GM23248 (cell line): Measurements from ENCODE around the gene C1GALT1. TPM values are rescaled to one million over a fixed set of nuclear protein-coding genes. Genes with fewer than 3 reads are reported as not detected.
"Not testable (repeated sequence)": the region's sequence is repeated elsewhere in the genome, so short reads cannot be mapped to it uniquely, and the experiment has no call there.

Source experiments
- DNase-seq: peaks from one replicate; pipeline ENCODE4 v3.0.0-alpha.2; 2015
- H2AFZ ChIP-seq: fragments of 200-600 bp; sonication (generic); 2 replicates; pipeline ENCODE4 v1.6.1; 2016; ENCODE audit warnings: antibody characterized with exemption
- H3F3A ChIP-seq: fragments of 200-600 bp; sonication (generic); 2 replicates; pipeline ENCODE4 v1.6.1; 2016; ENCODE audit warnings: mild to moderate bottlenecking, antibody characterized with exemption, mixed run types; ENCODE audit not compliant: insufficient read depth
- H3K27ac ChIP-seq: fragments of 200-600 bp; sonication (generic); 2 replicates; pipeline ENCODE4 v1.5.1; 2016; ENCODE audit warnings: mild to moderate bottlenecking
- H3K27me3 ChIP-seq: fragments of 200-600 bp; sonication (generic); replicated peaks from 2 replicates; pipeline ENCODE4 v1.6.1; 2016; ENCODE audit warnings: mild to moderate bottlenecking; ENCODE audit not compliant: insufficient read depth
- H3K36me3 ChIP-seq: fragments of 200-600 bp; sonication (generic); 2 replicates; pipeline ENCODE4 v1.6.1; 2016; ENCODE audit warnings: low read depth, mild to moderate bottlenecking
- H3K4me1 ChIP-seq: fragments of 200-600 bp; sonication (generic); 2 replicates; pipeline ENCODE4 v1.6.1; 2016; ENCODE audit warnings: mild to moderate bottlenecking; ENCODE audit not compliant: insufficient read depth
- H3K4me2 ChIP-seq: fragments of 200-600 bp; sonication (generic); one replicate; pipeline ENCODE4 v1.6.1; 2016; ENCODE audit warnings: mild to moderate bottlenecking; ENCODE audit not compliant: unreplicated experiment
- H3K4me3 ChIP-seq: fragments of 200-600 bp; sonication (generic); 2 replicates; pipeline ENCODE4 v1.5.1; 2016; ENCODE audit warnings: mild to moderate bottlenecking
- H3K79me2 ChIP-seq: fragments of 200-600 bp; sonication (generic); 2 replicates; pipeline ENCODE4 v1.6.1; 2016; ENCODE audit warnings: mild to moderate bottlenecking; ENCODE audit not compliant: insufficient read depth
- H3K9ac ChIP-seq: fragments of 200-600 bp; sonication (generic); 2 replicates; pipeline ENCODE4 v1.6.1; 2016; ENCODE audit warnings: mild to moderate bottlenecking
- H3K9me2 ChIP-seq: fragments of 200-600 bp; sonication (generic); 2 replicates; pipeline ENCODE4 v1.6.1; 2016; ENCODE audit warnings: mixed run types, mild to moderate bottlenecking, moderate library complexity; ENCODE audit not compliant: insufficient read depth
- H3K9me3 ChIP-seq: fragments of 200-600 bp; sonication (generic); one replicate; pipeline ENCODE4 v1.6.1; 2017; ENCODE audit warnings: low read depth
- H4K20me1 ChIP-seq: fragments of 200-600 bp; sonication (generic); 2 replicates; pipeline ENCODE4 v1.6.0; 2016; ENCODE audit not compliant: insufficient read depth
- EZH2 ChIP-seq: fragments of 200-600 bp; sonication (generic); IDR thresholded peaks from 2 replicates; pipeline ENCODE4 v1.6.1; 2018; ENCODE audit warnings: antibody characterized with exemption, mild to moderate bottlenecking; ENCODE audit not compliant: insufficient read depth, poor library complexity, severe bottlenecking
- EZH2phosphoT487 ChIP-seq: fragments of 200-600 bp; sonication (generic); IDR thresholded peaks from 2 replicates; pipeline ENCODE4 v1.6.1; 2018; ENCODE audit warnings: antibody characterized with exemption, moderate library complexity, mild to moderate bottlenecking, low read depth; ENCODE audit not compliant: insufficient read depth
- WGBS, 2 experiments: methylation state at CpG; one replicate each; pipeline ENCODE4 v1.1.6; 2015 to 2017; ENCODE audit warnings: low lambda C conversion rate in 2 of 2, low coverage in 1 of 2; ENCODE audit errors: missing lambda C conversion rate in 2 of 2; 5-methylcytosine and 5-hydroxymethylcytosine counted together
- in situ Hi-C: fragments of 300-500 bp; cut with MboI; formaldehyde crosslinking; loops from 2 replicates; pipeline ENCODE4 v1.15.0; 2020
- polyA plus RNA-seq: library from polyadenylated mRNA; unstranded; fragments of >200 nt; fragmentation: Nextera tagmentation; extraction: Ambion mirVana; gene quantifications from 2 replicates; pipeline ENCODE4 v1.2.1, GENCODE V29; 2016
- total RNA-seq: library from RNA; depleted of rRNA; stranded (reverse); fragments of >200 nt; shearing (Covaris generic); gene quantifications from 2 replicates; pipeline ENCODE4 v1.2.3, GENCODE V29; 2014

The C1GALT1 gene
- total and polyA plus RNA-seq, 2 experiments from 2014 or later: 72.7 to 75.2 TPM

- H3K4me1 ChIP-seq: no peaks in the 10 kb centered on the region
- H3K9me2 ChIP-seq: no peaks in the 10 kb centered on the region; the same call in 1 of the 2 replicates
- in situ Hi-C loops: no loop called here
- H3K9ac ChIP-seq: no peak overlapping the region
- H3K9me3 ChIP-seq: no peaks in the 10 kb centered on the region
- H3K27me3 ChIP-seq: no peaks in the 10 kb centered on the region
- no peak for DNase-seq
- WGBS, 2 experiments: 75 to 81% methylated on average over 4 of the region's 4 CpGs
- H4K20me1 ChIP-seq: 0 out of 2 replicates have a peak, but pooled peaks cover 3% of the 10 kb centered on the region
- peaks cover 40% of the 10 kb centered on the region for H3K36me3 ChIP-seq
- no peaks in the 10 kb centered on the region for H3F3A ChIP-seq
- peaks cover 71% of the 10 kb centered on the region for H3K79me2 ChIP-seq
- no peak overlapping the region for H3K4me2 ChIP-seq
- H3K4me3 ChIP-seq: no peak overlapping the region
- TF ChIP-seq EZH2phosphoT487: no peak
- TF ChIP-seq EZH2: no peak
- no peak overlapping the region for H2AFZ ChIP-seq
- no peak overlapping the region for H3K27ac ChIP-seq
Measured at GRCh38 chr7:7237201-7237977, 55.0 kb downstream of the C1GALT1 start.

- no peak overlapping the region for H2AFZ ChIP-seq
- no peaks in the 10 kb centered on the region for H3K27me3 ChIP-seq
- no peak for TF ChIP-seq EZH2
- TF ChIP-seq EZH2phosphoT487: no peak
- no peaks in the 10 kb centered on the region for H3F3A ChIP-seq
- DNase-seq: no peak
- no peak overlapping the region for H3K9ac ChIP-seq
- no peaks in the 10 kb centered on the region; the same call in 1 of the 2 replicates for H3K9me2 ChIP-seq
- peaks cover 40% of the 10 kb centered on the region for H3K36me3 ChIP-seq
- in situ Hi-C loops: no loop called here
- H3K4me3 ChIP-seq: no peak overlapping the region
- no peak overlapping the region for H3K4me2 ChIP-seq
- no peaks in the 10 kb centered on the region for H3K9me3 ChIP-seq
- H3K27ac ChIP-seq: no peak overlapping the region
- H4K20me1 ChIP-seq: 0 out of 2 replicates have a peak, but pooled peaks cover 3% of the 10 kb centered on the region
- WGBS, 2 experiments: 0 to 12% methylated on average over 1 of the region's 1 CpG
- H3K4me1 ChIP-seq: no peaks in the 10 kb centered on the region
- peaks cover 71% of the 10 kb centered on the region for H3K79me2 ChIP-seq
Measured at GRCh38 chr7:7237978-7238267, 55.6 kb downstream of the C1GALT1 start.

- Histone ChIP-seq H3K9me3 (no peaks in the 10 kb centered on the region), H3K36me3 (peaks cover 40% of the 10 kb centered on the region), H3K27ac (no peak overlapping the region), H3K9ac (no peak overlapping the region), H3K4me3 (no peak overlapping the region), H3K27me3 (no peaks in the 10 kb centered on the region), H3F3A (no peaks in the 10 kb centered on the region), H3K4me1 (no peaks in the 10 kb centered on the region), H4K20me1 (0 out of 2 replicates have a peak, but pooled peaks cover 3% of the 10 kb centered on the region), H3K9me2 (no peaks in the 10 kb centered on the region; the same call in 1 of the 2 replicates), H3K4me2 (no peak overlapping the region), H3K79me2 (peaks cover 63% of the 10 kb centered on the region), H2AFZ (no peak overlapping the region)
- 96 to 100% methylated on average over 1 of the region's 1 CpG for WGBS, 2 experiments
- TF ChIP-seq EZH2phosphoT487 (no peak), EZH2 (no peak)
- in situ Hi-C loops: no loop called here
- DNase-seq: no peak
Measured at GRCh38 chr7:7239346-7239745, 57.0 kb downstream of the C1GALT1 start.

GRCh38 chr7:7242899-7243298 is 60.6 kb downstream of the C1GALT1 start:
- H2AFZ ChIP-seq: no peak overlapping the region
- H3K4me1 ChIP-seq: no peaks in the 10 kb centered on the region
- H3K79me2 ChIP-seq: peaks cover 36% of the 10 kb centered on the region
- H3F3A ChIP-seq: no peaks in the 10 kb centered on the region
- no peaks in the 10 kb centered on the region for H4K20me1 ChIP-seq
- in situ Hi-C loops: no loop called here
- 95 to 98% methylated on average over 3 of the region's 3 CpGs for WGBS, 2 experiments
- no peak overlapping the region for H3K4me3 ChIP-seq
- H3K27me3 ChIP-seq: no peaks in the 10 kb centered on the region
- TF ChIP-seq EZH2phosphoT487 (no peak), EZH2 (no peak)
- no peaks in the 10 kb centered on the region; the same call in 1 of the 2 replicates for H3K9me2 ChIP-seq
- H3K36me3 ChIP-seq: peaks cover 31% of the 10 kb centered on the region
- DNase-seq: no peak
- no peaks in the 10 kb centered on the region for H3K9me3 ChIP-seq
- H3K9ac ChIP-seq: no peak overlapping the region
- H3K4me2 ChIP-seq: no peak overlapping the region
- no peak overlapping the region for H3K27ac ChIP-seq

GRCh38 chr7:7245233-7245632 is 62.9 kb downstream of the C1GALT1 start:
- H4K20me1 ChIP-seq, DNase-seq, H3K27ac ChIP-seq, H2AFZ ChIP-seq, H3K9me2 ChIP-seq, H3K4me3 ChIP-seq, H3K27me3 ChIP-seq, H3K4me2 ChIP-seq, H3K9ac ChIP-seq, H3F3A ChIP-seq, H3K9me3 ChIP-seq, in situ Hi-C loops, H3K4me1 ChIP-seq: not testable (repeated sequence)
- H3K79me2 ChIP-seq: peaks cover 33% of the 10 kb centered on the region
- WGBS, 2 experiments: 93% methylated on average over 13 of the region's 13 CpGs
- peaks cover 13% of the 10 kb centered on the region for H3K36me3 ChIP-seq
